ENCODE results near the gene FNDC3B. TPM values are rescaled to one million over a fixed set of nuclear protein-coding genes. Genes with fewer than 3 reads are reported as not detected.

The FNDC3B gene
- total and polyA plus RNA-seq, 9 of the 15 experiments (the other 6 are each of a cell fraction or from before 2014, with no cell fraction given): 7.0 to 35.8 (median 16.2) TPM

DNA sequence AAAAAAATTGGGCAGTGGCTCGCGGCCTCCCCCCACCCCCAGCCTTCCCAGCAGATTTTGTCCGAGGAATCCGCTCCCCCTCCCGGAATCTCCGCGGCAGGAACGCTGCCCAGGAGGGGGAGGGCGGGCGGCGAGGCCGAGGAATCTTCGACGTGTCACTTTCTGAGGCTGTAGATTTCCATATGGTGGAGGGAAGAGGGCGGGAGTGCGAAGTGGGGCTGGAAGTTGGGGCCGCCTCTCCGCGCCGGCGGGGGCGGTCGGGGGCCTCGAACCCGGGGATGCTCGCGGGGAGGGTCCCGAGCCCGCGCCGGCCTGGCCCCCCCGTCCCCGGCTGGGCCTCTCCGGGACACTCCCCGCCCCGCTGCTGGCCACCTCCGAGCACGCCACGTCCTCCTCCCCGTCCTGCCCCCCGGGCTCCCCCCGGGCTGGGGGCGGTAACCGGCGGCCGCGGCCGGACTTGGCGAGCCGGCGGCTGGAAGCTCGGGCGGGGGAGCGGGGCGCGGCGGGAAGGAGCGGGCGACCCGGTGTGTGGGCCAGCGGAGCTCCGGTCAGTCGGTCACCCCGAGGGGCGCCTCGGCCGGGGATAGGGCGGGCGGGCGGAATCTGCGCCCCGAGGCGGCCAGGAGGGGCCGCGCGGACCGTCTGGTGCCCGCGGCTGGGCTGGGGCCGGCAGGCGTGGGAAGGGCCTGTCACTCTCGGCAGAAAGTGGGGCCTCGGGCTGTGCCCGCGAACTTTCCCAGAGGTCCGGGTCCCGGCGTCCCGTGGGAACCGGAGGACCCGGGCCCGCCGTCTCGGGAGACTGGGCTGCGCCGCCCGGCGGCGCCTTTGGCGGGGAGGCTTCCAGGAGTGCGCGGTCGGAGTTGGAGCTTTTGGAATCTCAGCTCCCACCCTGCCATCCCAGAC is 951 bp downstream of the FNDC3B start (continued):
- peak in 1 of 2 experiments; percentile 6; a peak in 2 of 4 replicates for TF ChIP-seq SIN3A (IDR thresholded peaks at IDR 0.05; ENCODE audit: borderline replicate concordance in 2 of 2, control insufficient read depth in 1 of 2, low read depth in 2 of 2, low read length in 2 of 2)
- TF ChIP-seq EWSR1 (IDR thresholded peaks at IDR 0.05; ENCODE audit: borderline replicate concordance, low read depth, partially characterized antibody): no peak
- no peak for TF ChIP-seq PURB (CRISPR knock-in tag; IDR thresholded peaks at IDR 0.05; ENCODE audit: low read depth)
- no peak for TF ChIP-seq THRB (CRISPR knock-in tag; conservative IDR thresholded peaks at IDR 0.05)
- TF ChIP-seq ZNF212 (CRISPR knock-in tag; IDR thresholded peaks at IDR 0.05): no peak
- no peak for TF ChIP-seq MTF1 (CRISPR knock-in tag; IDR thresholded peaks at IDR 0.05; ENCODE audit: borderline replicate concordance)
- TF ChIP-seq CAMTA2 (CRISPR knock-in tag; conservative IDR thresholded peaks at IDR 0.05): no peak
- TF ChIP-seq CBX1 (IDR thresholded peaks at IDR 0.05; ENCODE audit: low read depth): no peak; the same call in 1 of the 2 replicates
- TF ChIP-seq TEAD2 (tag; IDR thresholded peaks at IDR 0.05): 0 out of 2 replicates have a peak, but pooled peaks have one; percentile 10
- TF ChIP-seq CREB3 (tag; conservative IDR thresholded peaks at IDR 0.05; ENCODE audit: low read depth): no peak
- TF ChIP-seq OTX1 (CRISPR knock-in tag; IDR thresholded peaks at IDR 0.05): no peak
- TF ChIP-seq GATAD2B (IDR thresholded peaks at IDR 0.05; ENCODE audit: borderline replicate concordance): peak; percentile 73; the same call in 1 of the 2 replicates
- peak; percentile 54 for TF ChIP-seq EP400 (IDR thresholded peaks at IDR 0.05)
- TF ChIP-seq ZNF165 (CRISPR knock-in tag; IDR thresholded peaks at IDR 0.05; ENCODE audit: borderline replicate concordance): no peak
- TF ChIP-seq, protein P1, sequence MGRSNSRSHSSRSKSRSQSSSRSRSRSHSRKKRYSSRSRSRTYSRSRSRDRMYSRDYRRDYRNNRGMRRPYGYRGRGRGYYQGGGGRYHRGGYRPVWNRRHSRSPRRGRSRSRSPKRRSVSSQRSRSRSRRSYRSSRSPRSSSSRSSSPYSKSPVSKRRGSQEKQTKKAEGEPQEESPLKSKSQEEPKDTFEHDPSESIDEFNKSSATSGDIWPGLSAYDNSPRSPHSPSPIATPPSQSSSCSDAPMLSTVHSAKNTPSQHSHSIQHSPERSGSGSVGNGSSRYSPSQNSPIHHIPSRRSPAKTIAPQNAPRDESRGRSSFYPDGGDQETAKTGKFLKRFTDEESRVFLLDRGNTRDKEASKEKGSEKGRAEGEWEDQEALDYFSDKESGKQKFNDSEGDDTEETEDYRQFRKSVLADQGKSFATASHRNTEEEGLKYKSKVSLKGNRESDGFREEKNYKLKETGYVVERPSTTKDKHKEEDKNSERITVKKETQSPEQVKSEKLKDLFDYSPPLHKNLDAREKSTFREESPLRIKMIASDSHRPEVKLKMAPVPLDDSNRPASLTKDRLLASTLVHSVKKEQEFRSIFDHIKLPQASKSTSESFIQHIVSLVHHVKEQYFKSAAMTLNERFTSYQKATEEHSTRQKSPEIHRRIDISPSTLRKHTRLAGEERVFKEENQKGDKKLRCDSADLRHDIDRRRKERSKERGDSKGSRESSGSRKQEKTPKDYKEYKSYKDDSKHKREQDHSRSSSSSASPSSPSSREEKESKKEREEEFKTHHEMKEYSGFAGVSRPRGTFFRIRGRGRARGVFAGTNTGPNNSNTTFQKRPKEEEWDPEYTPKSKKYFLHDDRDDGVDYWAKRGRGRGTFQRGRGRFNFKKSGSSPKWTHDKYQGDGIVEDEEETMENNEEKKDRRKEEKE (IDR thresholded peaks at IDR 0.05; ENCODE audit: borderline replicate concordance in 1 of 2, control insufficient read depth in 1 of 2, low read depth in 2 of 2, low read length in 1 of 2): no peak
- TF ChIP-seq KAT2B (IDR thresholded peaks at IDR 0.05; ENCODE audit: low read depth, low read length): no peak
- TF ChIP-seq SAFB (IDR thresholded peaks at IDR 0.05; ENCODE audit: borderline replicate concordance, low read depth, low read length): no peak
- TF ChIP-seq PRMT5 (CRISPR knock-in tag; IDR thresholded peaks at IDR 0.05): no peak
- no peak for TF ChIP-seq ZKSCAN8 (CRISPR knock-in tag; IDR thresholded peaks at IDR 0.05)
- TF ChIP-seq, protein P2, sequence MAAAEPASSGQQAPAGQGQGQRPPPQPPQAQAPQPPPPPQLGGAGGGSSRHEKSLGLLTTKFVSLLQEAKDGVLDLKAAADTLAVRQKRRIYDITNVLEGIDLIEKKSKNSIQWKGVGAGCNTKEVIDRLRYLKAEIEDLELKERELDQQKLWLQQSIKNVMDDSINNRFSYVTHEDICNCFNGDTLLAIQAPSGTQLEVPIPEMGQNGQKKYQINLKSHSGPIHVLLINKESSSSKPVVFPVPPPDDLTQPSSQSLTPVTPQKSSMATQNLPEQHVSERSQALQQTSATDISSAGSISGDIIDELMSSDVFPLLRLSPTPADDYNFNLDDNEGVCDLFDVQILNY (CRISPR knock-in tag; IDR thresholded peaks at IDR 0.05): no peak
